GM12892 (cell line): ENCODE data around the gene MAGI3. TPM values are rescaled to one million over a fixed set of nuclear protein-coding genes. Genes with fewer than 3 reads are reported as not detected.

Experiments
- DNase-seq: peaks from one replicate; pipeline ENCODE4 v3.0.0; 2011; ENCODE audit not compliant: insufficient read length
- FAIRE-seq: peaks from 2 replicates; lab custom pipeline; 2011; peaks lifted over from hg19 to GRCh38; lab: Jason Lieb, UNC
- POLR2A ChIP-seq: IDR thresholded peaks from 2 replicates; pipeline ENCODE4 v1.6.1; 2011; ENCODE audit warnings: low read depth, low read length, control low read depth
- POLR2AphosphoS5 ChIP-seq: IDR thresholded peaks from 2 replicates; pipeline ENCODE4 v1.6.1; 2011; ENCODE audit warnings: low read depth, low read length, control low read depth
- TAF1 ChIP-seq: IDR thresholded peaks from 2 replicates; pipeline ENCODE4 v1.6.1; 2011; ENCODE audit warnings: low read depth, mild to moderate bottlenecking, control low read depth, low read length, borderline replicate concordance
- polyA plus RNA-seq: library from polyadenylated mRNA; unstranded; fragments of >200 nt; gene quantifications from one replicate; pipeline ENCODE4 v1.2.1, GENCODE V29; 2012; ENCODE audit warnings: missing spikeins, inconsistent platforms; ENCODE audit not compliant: missing spikeins

The MAGI3 gene
- 2.4 TPM for polyA plus RNA-seq

DNA sequence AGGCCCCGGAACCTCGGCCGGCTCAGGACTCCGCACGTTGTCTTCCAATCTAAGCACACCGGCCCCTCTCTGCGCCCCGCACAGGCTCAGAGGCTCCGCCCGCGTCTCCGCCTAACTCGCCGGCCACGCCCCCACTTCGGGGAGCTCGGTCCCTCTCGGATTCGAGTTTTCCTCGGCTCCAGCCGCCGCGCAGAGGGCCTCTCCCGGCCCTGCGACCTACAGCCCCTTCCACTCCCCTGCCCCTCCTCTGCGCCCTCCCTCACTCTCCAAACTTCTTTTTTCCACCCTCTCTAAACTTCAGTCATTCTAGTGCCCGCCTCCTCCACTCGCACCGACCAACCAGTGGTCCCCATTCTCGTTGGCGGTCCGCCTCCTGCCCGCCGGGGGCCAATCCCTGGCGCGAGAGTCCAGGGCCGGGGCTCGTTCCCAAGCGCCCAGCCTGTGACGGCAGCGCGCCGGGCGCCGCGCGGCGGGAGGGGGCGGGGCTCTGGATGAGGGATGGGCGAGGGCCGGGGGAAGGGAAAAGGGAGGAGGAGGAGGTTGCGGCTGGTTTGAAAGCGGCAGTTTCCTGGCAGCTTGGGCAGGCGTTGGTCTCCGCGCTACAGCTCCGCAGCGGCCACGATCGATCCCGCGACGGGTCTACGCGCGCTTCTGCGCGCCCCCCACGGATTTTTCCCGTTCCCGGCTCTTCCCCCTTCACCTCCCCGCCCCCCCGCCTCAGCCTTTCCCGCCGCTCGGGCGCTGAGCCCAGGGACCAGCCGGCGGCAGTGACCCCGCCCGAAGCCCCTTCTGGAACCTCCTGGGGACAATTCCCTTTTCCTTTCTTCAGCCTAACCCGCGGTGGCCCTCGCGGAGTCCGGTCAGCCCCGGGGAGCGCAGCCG, at the start of gene MAGI3:
Gene MAGI3, plus strand, starts transcription at position 563 of the 882 bp plus-strand sequence. CDS start 519 bp downstream, outside the sequence.
- TF ChIP-seq TAF1 (no peak), POLR2AphosphoS5 (no peak), POLR2A (peak; percentile 60; the same call in 1 of the 2 replicates)
- FAIRE-seq, result peak; percentile 90

DNA sequence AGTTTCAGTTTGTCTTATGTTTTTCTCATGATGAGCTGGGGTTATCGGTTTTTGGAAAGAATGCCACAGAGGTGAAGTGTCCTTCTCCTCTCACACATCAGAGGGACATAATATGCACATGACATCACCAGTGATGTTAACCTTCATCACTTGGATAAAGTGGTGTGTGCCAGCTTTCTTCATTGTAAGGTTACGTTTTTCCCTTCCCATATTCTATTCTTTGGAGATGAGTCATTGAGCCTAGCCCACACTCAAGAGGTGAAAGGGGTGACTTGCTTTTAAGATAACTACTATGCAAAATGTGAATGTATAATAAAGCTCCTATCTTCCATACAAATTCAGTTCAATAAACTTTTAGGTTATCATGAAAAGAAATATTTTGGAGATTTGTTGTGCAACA, 36.7 kb upstream of the MAGI3 start:
- TF ChIP-seq POLR2AphosphoS5 (no peak), POLR2A (no peak), TAF1 (no peak)
- no peak for FAIRE-seq
- no peak for DNase-seq

More for the DNA sequence above, at the start of gene MAGI3:
- peak; percentile 81 for DNase-seq

DNA sequence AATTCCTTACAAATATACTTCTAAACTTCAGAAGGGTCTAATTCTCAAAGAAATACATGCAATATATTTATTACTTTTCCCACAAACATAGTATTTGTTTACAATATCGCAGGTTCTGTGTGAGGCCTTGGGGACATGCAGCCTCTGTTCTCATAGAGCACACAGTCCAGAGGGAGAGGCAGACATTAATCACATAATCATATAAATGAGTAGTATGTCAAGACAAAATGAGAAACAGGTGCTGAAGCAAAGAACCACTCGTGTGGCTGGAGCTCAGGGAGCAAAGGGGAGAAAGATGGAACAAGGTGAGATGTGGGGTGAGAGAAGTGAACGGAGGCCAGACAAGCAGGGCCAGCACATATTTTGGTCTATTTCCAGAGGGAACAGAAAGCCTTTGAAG, 26.4 kb upstream of the MAGI3 start:
- DNase-seq, result no peak
- FAIRE-seq, result no peak
- TF ChIP-seq POLR2AphosphoS5, result no peak
- no peak for TF ChIP-seq POLR2A
- TF ChIP-seq TAF1, result no peak

DNA sequence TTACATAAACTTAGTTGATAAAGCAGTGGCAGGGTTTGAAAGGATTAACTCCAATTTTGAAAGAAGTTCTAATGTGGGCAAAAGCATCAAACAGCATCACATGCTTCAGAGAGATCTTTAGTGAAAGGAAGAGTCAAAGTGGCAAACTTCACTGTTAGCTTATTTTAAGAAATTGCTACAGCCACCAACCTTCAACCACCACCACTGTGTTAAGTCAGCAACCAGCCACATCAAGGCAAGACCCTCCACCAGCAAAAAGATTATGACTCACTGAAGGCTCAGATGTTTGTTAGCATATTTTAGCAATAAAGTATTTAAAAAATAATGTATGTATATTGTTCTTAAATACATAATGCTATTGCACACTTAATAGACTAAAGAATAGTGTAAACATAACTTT, 21.3 kb upstream of the MAGI3 start:
- TF ChIP-seq TAF1 (no peak), POLR2AphosphoS5 (no peak), POLR2A (no peak)
- FAIRE-seq (no peak), DNase-seq (no peak)

DNA sequence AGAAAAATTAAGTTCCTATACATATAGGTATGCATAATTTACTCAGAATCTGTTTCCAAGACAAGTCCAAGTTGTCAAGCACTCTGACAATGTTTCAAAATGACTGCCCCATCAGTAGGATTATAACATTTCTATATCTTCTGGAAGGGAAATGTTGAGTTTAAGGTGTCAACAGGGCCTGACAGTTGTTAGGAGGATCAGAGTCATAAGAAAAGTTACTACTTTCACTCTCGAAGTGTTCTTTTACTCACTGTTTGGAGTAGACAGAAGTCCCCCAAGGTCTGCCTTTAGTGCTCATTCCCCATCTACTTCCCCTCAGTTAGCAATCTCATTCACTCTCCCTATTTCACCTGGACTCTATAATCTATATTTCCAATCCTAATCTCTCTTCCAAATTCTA, 20.6 kb upstream of the MAGI3 start:
- no peak for TF ChIP-seq TAF1
- TF ChIP-seq POLR2A, result no peak
- TF ChIP-seq POLR2AphosphoS5, result no peak
- FAIRE-seq (peak; percentile 46), DNase-seq (no peak)

DNA sequence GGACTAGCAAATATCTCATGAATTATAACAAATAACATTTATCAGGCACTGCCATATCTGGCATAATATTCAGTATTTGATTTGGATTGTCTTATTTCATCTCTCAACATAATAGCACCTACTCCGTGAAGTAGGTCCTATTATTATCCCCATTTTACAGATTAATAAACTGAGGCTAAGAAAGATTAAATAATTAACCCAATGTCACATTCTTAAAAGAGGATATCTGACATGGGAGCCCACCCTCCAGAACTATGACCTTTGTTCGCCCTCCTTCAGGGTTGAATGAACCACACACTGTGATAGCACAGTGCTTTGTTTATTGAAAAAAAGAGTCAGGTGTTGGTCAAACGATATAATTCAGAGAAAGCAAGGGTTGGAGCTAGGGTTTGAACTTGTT, 19.4 kb upstream of the MAGI3 start:
- DNase-seq (no peak), FAIRE-seq (no peak)
- TF ChIP-seq POLR2AphosphoS5, result no peak
- TF ChIP-seq TAF1, result no peak
- no peak for TF ChIP-seq POLR2A

DNA sequence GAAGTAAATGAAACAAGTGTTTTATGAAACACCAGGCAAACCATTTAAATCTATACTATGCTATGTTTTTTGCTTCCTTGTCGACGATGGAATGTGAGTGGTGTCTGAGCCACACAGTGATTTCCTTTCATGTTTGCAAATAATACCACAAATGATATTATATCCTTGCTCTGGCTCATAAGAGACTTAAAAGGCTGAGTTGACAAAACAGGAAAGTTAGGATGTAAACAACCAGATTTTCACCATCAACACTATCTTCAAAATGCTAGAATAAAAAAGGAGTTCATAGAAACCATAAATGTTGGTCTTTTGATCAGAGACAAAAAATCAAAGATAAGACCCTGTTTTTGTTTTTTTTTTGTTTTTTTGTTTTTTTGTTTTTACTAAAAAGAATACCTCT, 17.8 kb upstream of the MAGI3 start:
- TF ChIP-seq TAF1, result no peak
- no peak for TF ChIP-seq POLR2A
- no peak for TF ChIP-seq POLR2AphosphoS5
- DNase-seq (no peak), FAIRE-seq (no peak)

DNA sequence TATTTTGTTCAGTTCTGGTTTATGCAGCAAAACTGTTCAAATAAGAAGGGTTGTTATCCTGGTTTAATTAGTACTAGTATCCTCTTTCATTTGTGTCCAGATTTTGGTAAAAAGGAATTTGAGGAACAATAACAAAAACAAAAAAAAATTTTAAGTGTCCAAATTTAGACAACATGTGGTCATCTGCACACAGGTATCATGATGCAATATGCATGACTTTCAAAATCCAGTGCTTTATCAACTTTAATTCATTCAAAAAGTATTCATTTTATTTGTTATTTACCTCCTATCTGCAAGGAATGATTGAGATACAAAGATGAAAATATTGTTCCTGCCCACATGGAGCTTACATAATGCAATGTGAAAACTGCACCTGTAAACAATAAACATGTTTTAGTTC, 16.7 kb upstream of the MAGI3 start:
- DNase-seq (no peak), FAIRE-seq (no peak)
- TF ChIP-seq TAF1, result no peak
- no peak for TF ChIP-seq POLR2A

DNA sequence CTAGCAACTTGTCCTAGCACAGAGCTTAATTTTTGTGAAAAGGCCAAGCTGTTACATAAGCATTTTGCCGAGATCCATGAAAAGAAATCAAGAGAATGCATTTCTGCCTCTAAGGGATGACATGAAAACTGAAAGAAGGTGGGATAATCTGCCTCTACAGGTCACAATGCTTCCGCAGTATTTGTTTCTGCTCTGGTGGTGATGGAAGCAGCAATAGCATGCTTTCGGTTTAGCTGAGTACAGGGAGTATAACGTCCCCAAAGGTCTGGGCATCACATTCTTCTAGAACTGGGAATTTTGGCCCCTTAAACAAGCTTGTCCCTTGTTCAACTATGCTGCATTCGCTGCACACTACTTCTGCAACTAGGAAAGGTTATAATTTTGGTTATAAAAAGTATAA, 14.4 kb upstream of the MAGI3 start:
- FAIRE-seq (no peak), DNase-seq (no peak)
- TF ChIP-seq TAF1 (no peak), POLR2AphosphoS5 (no peak), POLR2A (no peak)

DNA sequence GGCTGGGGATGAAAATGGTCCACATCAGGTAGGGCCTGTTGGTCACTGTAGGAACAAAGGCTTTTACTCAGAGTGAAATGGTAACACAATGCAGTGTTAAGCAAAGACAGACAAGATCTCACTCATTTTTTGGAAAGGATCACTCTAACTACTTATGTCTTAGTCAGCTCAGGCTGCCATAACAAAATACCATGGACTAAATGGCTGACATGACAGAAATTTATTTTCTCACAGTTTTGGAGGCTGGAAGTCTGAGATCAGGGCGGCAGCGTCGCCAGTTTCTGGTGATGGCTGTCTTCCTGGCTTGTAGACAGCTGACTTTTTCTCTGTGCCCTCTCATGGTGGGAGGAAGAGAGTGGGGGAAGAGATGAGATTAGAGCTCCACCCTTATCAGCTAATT, 10.2 kb upstream of the MAGI3 start:
- no peak for DNase-seq
- TF ChIP-seq POLR2A (no peak), POLR2AphosphoS5 (no peak), TAF1 (no peak)
- FAIRE-seq, result peak; percentile 17

DNA sequence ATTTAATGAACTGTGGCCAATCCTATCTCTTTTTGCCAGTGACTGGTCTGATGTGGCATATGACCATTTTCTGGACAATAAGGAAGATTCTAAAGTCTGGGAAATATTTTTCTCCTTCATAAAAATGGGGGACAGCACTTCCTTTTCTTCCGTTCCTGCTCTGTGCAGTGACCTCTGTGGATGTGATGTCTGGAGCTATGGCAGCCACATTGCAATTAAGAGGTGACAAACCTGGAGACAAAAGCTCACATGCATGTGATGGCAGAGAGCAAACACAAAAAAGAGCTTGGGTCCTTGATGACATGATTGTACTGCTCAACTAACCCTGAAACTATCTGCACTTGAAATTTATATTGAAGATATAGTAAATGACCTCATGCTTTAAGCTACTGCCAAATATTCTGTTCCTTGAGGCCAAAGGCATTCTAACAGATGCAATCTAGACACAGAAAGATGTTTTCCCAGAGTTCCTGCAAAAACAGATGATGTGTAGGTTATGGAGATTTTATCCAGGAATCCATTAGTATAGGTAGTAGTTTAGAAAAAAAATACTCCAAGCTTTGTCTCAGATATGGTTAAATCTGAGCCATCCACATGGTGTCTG, 2.2 kb upstream of the MAGI3 start:
- no peak for TF ChIP-seq TAF1
- no peak for TF ChIP-seq POLR2A
- TF ChIP-seq POLR2AphosphoS5, result no peak
- DNase-seq, result no peak
- no peak for FAIRE-seq

DNA sequence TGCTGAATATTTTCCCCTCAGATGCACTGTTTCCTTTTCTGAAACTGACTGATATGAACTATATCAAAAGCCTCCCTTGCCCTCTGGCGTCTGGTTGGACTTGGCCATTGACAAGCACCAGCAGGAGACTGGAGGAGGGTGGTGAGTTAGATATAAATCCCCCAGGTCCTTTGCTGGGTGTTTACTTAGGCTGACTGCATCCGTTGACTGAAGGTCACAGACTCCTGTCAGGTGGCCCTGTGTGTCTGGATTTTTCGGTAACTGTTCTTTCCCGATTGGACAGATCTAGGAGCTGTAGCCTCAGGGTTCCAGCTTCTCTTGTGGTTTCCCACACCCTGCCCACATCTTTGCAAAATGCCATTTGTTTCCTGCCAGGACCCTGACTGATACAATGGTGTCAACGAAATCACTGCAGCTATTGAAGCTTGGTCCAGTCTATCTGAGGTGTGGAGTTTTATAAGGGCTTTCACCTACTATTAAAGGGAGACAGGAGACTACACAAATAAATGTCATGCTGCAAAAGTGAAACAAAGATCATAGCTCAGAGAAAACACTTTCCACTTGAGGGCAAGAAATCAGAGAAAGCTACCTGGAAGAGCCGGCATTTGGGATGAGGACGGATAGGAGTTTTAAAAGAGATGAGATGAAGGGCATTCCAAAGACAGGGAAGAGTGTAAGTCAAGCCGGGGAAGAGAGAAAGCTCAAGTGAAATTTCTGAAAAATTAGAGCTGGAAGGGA, 1.5 kb upstream of the MAGI3 start:
- FAIRE-seq (no peak), DNase-seq (no peak)
- TF ChIP-seq POLR2AphosphoS5 (no peak), TAF1 (no peak), POLR2A (no peak)
